M059J (cell line): Measurements from ENCODE around the gene SGIP1. TPM values are rescaled to one million over a fixed set of nuclear protein-coding genes. Genes with fewer than 3 reads are reported as not detected.
A peak's percentile ranks its signal among the peaks of the same experiment; 100 is the strongest.

Experiments used
- DNase-seq: peaks from one replicate; pipeline ENCODE4 v3.0.0-alpha.2; 2012; ENCODE audit warnings: low read depth
- total RNA-seq: library from RNA; depleted of rRNA; stranded (reverse); fragments of >200 nt; shearing (Covaris generic); gene quantifications from 2 replicates; pipeline ENCODE4 v1.2.3, GENCODE V29; 2014

Gene SGIP1
- total RNA-seq, 1 experiment from 2014 or later, result 5.8 TPM

GRCh38 chr1:66523562-66523961, 10.4 kb upstream of the SGIP1 start:
- no peak for DNase-seq

DNA sequence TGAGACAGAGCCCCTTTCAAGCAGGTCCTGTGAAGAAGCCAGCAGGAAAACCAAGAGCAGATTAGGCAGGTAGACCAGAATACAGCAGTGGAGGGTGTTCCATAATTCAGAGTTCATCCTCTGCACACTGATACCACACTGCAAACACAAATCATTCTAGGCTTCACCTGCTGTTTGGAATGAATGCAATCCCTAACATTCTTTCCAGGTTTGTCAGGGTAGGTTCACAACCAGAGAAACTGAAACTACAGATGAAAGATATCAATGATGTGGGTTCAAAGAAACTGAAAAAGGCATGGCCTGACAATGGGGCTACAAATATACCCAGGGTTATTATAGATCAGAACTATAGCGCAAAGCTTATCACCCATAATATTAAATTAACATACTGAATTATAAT, 8.9 kb upstream of the SGIP1 start:
- DNase-seq, result peak; percentile 25

DNA sequence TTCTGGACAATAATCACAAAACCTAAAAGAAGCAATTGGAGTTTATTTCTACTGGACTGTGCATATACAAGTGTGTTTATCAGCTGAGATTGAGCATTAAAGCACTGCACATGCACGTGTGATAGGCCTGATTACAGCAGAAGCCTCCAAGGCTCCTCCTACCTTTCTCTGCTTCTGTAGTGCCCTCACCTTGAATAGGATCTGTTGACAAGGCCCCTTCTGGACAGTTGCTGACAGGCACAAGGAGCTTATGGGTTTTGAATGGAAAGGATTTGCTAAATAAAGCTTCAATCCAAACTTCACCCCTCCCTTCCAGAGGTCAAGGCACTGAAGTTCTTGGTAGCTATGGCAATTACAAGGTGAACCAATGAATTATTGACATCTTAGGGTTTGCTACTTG, 7.9 kb upstream of the SGIP1 start:
- DNase-seq, result no peak

DNA sequence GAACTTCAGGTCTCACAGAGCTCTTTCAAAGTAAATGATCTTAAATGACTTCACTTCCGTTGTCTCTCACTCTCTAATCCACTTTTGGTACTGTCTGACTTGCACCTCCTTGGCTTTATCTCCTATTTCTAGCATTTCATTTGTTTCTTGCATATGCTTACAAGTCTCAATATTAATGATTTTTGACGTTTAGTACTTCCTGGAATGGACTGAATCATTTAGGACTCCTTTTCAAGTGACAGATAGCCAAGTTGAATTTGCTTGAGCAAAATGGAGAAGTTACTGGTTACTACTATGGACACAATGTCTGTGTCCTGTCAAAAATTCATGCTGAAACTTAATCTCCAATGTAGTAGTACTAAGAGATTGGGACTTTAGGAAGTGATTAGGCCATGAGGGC, 7.0 kb upstream of the SGIP1 start:
- no peak for DNase-seq

- DNase-seq, result peak; percentile 45
Measured at GRCh38 chr1:66527686-66528085, 6.3 kb upstream of the SGIP1 start.

DNA sequence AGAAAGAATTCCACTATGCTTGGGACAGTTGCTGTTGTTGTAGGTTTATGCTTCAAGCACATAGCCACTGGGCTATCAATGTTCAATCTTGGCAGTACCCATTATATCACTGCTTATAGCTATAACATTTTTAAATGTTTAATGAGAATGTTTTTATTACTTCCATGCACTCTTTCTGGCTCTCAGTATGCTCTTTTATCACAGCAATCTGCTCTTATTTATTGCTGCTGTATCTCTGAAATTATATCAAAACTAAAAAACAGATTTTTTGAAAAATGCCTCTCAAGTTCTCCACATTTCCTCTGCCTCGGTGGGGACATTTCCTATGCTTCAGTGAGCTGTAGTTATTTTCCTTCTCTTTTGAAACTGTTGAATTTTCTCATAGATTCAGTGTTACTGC, 5.4 kb upstream of the SGIP1 start:
- DNase-seq, result no peak

GRCh38 chr1:66532214-66532613, 1.7 kb upstream of the SGIP1 start:
- DNase-seq, result no peak

GRCh38 chr1:66532798-66533783, 862 bp upstream of the SGIP1 start:
- peak; percentile 89 for DNase-seq

DNA sequence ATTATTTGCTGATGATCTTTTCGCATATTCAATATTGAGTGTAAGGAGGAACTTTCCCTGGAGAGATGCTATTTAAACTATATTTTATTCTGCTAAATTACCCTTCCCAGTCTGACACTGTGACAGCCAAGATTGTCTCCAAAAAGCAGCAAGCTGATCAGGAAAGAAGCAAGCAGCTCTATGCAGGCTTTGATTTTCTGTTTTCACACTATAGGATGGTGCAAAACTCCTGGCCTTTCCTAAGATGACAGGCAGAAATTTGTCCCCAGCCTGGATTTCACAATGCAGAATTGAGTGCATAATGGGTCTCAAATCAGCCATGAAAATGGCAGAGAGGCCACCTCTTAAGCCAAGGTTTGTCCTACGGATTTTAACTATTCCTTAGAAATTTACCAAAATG, 1.1 kb downstream of the SGIP1 start:
- DNase-seq, result no peak

GRCh38 chr1:66535853-66536252, 1.9 kb downstream of the SGIP1 start:
- no peak for DNase-seq

GRCh38 chr1:66537718-66538117, 3.8 kb downstream of the SGIP1 start:
- no peak for DNase-seq

DNA sequence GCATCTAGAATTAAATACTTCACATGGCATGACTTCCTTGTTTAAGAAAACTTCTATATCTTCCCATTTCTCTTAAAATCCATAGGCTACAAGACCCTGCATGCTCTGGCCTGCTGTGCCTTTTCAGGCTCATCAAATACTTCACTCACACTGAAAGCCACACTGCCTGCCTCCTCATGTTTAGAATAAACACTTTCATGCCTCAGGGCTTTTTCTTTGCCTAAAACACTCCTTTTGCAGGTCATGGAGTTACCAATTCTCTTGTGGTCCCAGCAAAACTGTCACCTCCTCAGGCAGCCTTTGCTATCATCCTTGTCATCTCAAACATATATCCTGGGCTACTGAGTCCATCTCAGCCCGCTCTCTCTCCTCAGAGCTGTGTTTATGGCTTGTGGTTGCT, 5.5 kb downstream of the SGIP1 start:
- peak; percentile 91 for DNase-seq

- peak; percentile 88 for DNase-seq
Measured at GRCh38 chr1:66540434-66541032, 6.6 kb downstream of the SGIP1 start.

DNA sequence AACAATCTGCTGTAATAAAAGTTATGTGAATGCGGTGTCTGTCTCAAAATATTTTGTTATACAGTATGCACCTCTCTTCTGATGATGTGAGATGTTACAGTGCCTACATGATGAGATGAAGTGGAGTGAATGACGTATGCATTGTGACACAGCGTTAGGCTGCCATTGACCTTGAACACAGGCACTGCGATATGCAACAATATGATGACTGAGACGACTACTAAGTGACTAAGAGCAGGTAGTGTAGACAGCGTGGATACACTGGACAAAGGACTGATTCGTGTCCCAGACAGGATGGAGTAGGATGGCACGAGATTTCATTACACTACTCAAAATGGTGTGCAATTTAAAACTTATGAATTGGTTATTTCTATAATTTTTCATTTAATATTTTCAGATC, 8.4 kb downstream of the SGIP1 start:
- DNase-seq, result peak; percentile 50

DNA sequence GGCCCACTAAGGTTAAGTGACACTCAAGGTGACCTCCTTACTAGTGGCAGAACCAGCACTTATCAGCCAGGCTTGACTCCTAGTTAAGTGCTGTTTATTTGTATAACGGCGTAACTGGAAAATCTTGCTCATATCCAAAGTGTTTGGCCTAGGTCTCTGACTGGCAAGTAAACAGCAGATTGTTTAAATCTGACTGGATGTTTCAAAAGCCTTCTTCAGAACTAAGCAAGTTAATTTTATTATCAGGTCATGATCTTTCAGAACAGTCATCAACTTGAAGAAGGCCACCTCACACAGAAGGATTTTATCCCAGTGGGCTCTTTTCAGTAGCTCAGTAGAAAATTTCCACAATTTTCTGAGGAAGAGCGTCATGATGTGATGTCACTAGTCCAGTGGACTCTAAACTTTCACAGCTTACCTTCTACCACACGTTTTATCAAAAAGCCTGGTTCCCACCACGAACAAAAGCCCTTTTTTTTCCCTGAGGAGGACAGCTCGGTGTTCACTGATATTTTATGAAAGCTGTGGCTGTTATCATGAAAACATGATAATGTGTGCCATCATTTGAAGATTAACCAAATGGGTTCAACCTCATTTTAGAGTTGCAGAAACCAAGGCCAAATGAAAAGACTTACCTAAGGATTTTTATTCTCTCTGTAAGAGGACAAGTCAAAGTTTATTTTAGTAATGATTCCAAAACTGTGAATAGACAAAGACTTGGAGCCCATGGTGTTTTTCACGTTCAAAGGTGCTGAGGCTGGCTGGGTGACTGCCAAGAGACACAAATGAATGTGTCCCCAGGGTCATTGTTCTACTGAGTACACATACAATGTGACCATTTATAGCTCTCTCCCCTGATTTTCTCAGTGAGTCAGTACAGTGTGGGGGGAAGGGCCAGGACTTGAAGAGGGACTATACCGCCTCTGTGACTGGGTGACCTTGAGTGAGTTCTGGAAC, 9.1 kb downstream of the SGIP1 start:
- DNase-seq, result peak; percentile 98

GRCh38 chr1:66546047-66546810, 12.3 kb downstream of the SGIP1 start:
- peak; percentile 45 for DNase-seq

GRCh38 chr1:66549017-66549416, 15.1 kb downstream of the SGIP1 start:
- DNase-seq, result no peak

DNA sequence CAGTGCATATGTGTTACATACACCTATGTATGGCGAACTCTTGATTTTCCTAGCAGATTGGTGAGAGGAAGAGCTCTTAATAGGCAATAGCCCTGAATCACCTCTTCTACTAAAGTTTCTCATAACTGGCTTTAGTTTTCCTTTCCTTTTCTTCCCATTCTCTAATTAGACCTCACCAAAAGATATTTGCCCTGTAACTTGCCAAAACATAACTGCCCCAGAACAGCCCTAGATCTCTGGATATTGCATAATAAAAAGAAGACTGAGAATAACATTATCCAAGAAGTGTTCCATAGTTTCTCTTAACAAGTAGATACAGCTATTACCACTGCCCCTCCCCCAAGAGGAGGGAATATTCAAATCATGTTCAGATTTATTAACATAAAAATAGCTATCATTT, 16.3 kb downstream of the SGIP1 start:
- no peak for DNase-seq

DNA sequence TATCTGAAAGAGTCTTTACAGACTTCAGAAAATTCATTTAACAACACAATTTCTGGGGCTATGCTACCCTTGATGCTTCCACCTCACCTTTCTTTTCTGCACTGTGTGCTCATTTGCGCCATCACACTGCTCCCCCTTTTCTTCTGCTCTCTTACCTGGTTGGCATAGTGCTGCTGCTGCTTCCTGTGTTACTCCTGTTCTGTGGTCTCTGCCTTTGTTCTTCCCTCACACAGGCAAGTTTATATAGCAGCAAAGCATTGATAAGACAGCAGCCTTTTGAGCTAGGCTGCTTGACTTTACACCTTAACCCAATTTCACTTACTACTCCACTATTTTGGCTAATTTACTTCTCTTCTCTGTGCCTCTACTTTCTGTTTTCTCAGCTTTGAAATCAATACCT, 18.3 kb downstream of the SGIP1 start:
- DNase-seq, result no peak

DNA sequence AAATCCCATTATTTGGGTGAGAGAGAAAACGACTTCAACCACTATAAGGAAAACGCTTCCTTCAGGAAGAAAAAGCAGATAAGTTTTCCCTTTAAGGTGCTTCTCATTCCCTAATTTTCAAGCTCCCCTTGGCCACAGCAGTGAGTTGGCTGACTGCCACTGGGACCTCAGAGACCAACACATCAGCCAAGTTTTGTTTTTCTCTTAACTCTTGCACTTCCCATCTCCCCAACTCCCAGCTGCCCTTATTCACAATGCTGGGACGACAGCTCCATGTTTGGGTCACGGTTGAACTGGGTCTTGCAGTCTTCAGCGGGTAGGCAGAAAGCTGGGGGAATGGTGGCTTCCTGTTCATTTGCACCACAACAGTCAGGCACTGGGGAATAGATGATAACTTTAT, 18.9 kb downstream of the SGIP1 start:
- no peak for DNase-seq

DNA sequence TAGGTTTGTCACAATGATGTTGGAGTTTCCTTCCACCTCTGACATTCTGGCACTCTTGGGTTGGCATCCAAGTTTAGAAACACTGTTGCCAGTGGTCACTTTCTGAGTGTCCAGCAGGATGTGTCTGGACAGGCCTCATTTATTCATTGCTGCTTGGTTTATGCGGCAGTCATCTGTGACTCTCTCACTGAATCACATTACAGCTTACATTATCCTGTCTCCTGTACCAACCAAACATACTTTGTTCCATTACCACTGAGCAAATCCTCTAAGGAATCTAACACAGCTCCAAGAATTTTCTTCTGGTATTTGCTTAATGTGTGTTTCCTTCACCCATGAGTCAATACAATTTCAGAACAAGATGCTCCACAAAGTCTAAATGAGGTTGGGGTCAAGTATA, 19.9 kb downstream of the SGIP1 start:
- peak; percentile 66 for DNase-seq
